ENCODE measurements around the gene CNIH2. TPM values are rescaled to one million over a fixed set of nuclear protein-coding genes. Genes with fewer than 3 reads are reported as not detected.

Gene CNIH2
- total and polyA plus RNA-seq, 2 donors (not counting 1 experiment from before 2014, with no cell fraction given): 0.92 to 2.0 TPM

- no peak overlapping the region for H3K9ac ChIP-seq (ENCODE audit: low read length)
- DNase-seq (peak; percentile 36), ATAC-seq (ENCODE audit: low read depth) (no peak)
- peaks cover 0 to 13% of the 10 kb centered on the region in 2 experiments for H3K36me3 ChIP-seq (replicated peaks in 1 of 2; ENCODE audit: control extremely low read depth in 1 of 2, control insufficient read depth in 1 of 2, extremely low read depth in 1 of 2, insufficient read depth in 2 of 2, low read length in 1 of 2)
- peak overlapping the region; percentile 94 for H3K4me2 ChIP-seq (replicated peaks; ENCODE audit: low read depth, low read length, poor library complexity, severe bottlenecking)
- Mint-ChIP-seq H3K27ac (peak overlapping the region; percentile 77), H3K4me3 (peak overlapping the region; percentile 72), H3K9me3 (ENCODE audit: insufficient read depth) (no peaks in the 10 kb centered on the region), H3K27me3 (no peaks in the 10 kb centered on the region), H3K4me1 (peaks cover 39% of the 10 kb centered on the region)
- POLR2A ChIA-PET: interaction anchor here (0.7 kb wide), 1 partner anchor 732 kb away, joined by 7 read pairs; no protein-coding TSS in a partner anchor
- intact Hi-C loops (cut with micrococcal nuclease): loop anchor here (5.0 kb wide), 1 partner anchor 85 kb away; the partner anchor contains the start of gene SLC29A2
- peaks cover 36 to 48% of the 10 kb centered on the region in 2 donors for H3K4me1 ChIP-seq (ENCODE audit: control insufficient read depth in 2 of 2, insufficient read depth in 2 of 2, low read length in 2 of 2)
- H3K27me3 ChIP-seq (replicated peaks in 1 of 4; ENCODE audit: control extremely low read depth in 1 of 4, control insufficient read depth in 3 of 4, insufficient read depth in 4 of 4, low read length in 3 of 4): peaks cover under 1 to 17% (median 7%) of the 10 kb centered on the region in 4 experiments
- WGBS (ENCODE audit: insufficient coverage): 60% methylated on average over 6 of the region's 10 CpGs
- H4K20me1 ChIP-seq (ENCODE audit: control insufficient read depth, insufficient read depth, low read length, poor library complexity, severe bottlenecking): peaks cover 26% of the 10 kb centered on the region
- no peak for TF ChIP-seq EZH2 (IDR thresholded peaks at IDR 0.05; ENCODE audit: borderline replicate concordance, insufficient read depth, low read depth, low read length, poor library complexity, severe bottlenecking)
- TF ChIP-seq, protein P1, sequence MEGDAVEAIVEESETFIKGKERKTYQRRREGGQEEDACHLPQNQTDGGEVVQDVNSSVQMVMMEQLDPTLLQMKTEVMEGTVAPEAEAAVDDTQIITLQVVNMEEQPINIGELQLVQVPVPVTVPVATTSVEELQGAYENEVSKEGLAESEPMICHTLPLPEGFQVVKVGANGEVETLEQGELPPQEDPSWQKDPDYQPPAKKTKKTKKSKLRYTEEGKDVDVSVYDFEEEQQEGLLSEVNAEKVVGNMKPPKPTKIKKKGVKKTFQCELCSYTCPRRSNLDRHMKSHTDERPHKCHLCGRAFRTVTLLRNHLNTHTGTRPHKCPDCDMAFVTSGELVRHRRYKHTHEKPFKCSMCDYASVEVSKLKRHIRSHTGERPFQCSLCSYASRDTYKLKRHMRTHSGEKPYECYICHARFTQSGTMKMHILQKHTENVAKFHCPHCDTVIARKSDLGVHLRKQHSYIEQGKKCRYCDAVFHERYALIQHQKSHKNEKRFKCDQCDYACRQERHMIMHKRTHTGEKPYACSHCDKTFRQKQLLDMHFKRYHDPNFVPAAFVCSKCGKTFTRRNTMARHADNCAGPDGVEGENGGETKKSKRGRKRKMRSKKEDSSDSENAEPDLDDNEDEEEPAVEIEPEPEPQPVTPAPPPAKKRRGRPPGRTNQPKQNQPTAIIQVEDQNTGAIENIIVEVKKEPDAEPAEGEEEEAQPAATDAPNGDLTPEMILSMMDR (IDR thresholded peaks at IDR 0.05): no peak
- H3K27ac ChIP-seq (ENCODE audit: low read length in 2 of 2): no peak overlapping the region
- H3K79me2 ChIP-seq (ENCODE audit: control insufficient read depth, insufficient read depth, low read length): peaks cover 35% of the 10 kb centered on the region
- no peak overlapping the region for H2AFZ ChIP-seq (ENCODE audit: insufficient read depth, low read depth, low read length, poor library complexity, severe bottlenecking)
- CTCF ChIA-PET: interaction anchor here (0.5 to 1.0 kb wide), 4 partner anchors 17 to 210 kb away, joined by 3 to 4 read pairs (median 3); partner anchors contain the start of gene RAB1B
- peaks cover 0 to under 1% (median 0%) of the 10 kb centered on the region in 3 donors for H3K9me3 ChIP-seq (ENCODE audit: control extremely low read depth in 1 of 3, control insufficient read depth in 2 of 3, insufficient read depth in 1 of 3, low read length in 2 of 3)
- no peak overlapping the region for H3K4me3 ChIP-seq (ENCODE audit: control extremely low read depth in 1 of 5, extremely low read depth in 1 of 5, insufficient read depth in 1 of 5, low read depth in 2 of 5, low read length in 4 of 5)
These were observed 9.4 kb downstream of the CNIH2 start for GRCh38 chr11:66287211-66287888.
